CD4-positive, CD25-positive, alpha-beta regulatory T cell (primary cell): ENCODE measurements around the gene CCDC73. TPM values are rescaled to one million over a fixed set of nuclear protein-coding genes. Genes with fewer than 3 reads are reported as not detected.
"Not testable (repeated sequence)": the region's sequence is repeated elsewhere in the genome, so short reads cannot be mapped to it uniquely, and the experiment has no call there.

ENCODE experiments used
- ATAC-seq, 2 donors: fragments of 150-1000 bp; cut with Tn5 transposase; one replicate each; pipeline ENCODE4 v1.10.0; 2021; ENCODE audit warnings: low read depth in 2 of 2, moderate number of reproducible peaks in 2 of 2, moderate library complexity in 1 of 2
- DNase-seq, 3 donors: peaks; one replicate each; pipeline versions ENCODE4 v3.0.0 to v3.0.0-alpha.2; 2012 to 2022; ENCODE audit warnings: mixed read lengths in 1 of 3
- H3K27ac ChIP-seq: one replicate; pipeline ENCODE4 v1.7.0; 2013; ENCODE audit warnings: mild to moderate bottlenecking, low read length; ENCODE audit not compliant: insufficient read depth, poor library complexity, severe bottlenecking
- H3K27me3 ChIP-seq: one replicate; pipeline ENCODE4 v1.7.0; 2013; ENCODE audit warnings: low read length; ENCODE audit not compliant: control insufficient read depth, insufficient read depth
- H3K36me3 ChIP-seq: one replicate; pipeline ENCODE4 v1.7.0; 2013; ENCODE audit warnings: mild to moderate bottlenecking, low read length, moderate library complexity; ENCODE audit not compliant: control insufficient read depth, insufficient read depth
- H3K4me1 ChIP-seq: 2 replicates; pipeline ENCODE4 v1.7.0; 2013; ENCODE audit warnings: mild to moderate bottlenecking, low read length; ENCODE audit not compliant: insufficient read depth, control insufficient read depth, poor library complexity, severe bottlenecking
- H3K4me3 ChIP-seq: one replicate; pipeline ENCODE4 v1.7.0; 2013; ENCODE audit warnings: low read depth, mild to moderate bottlenecking, low read length, moderate library complexity
- H3K9me3 ChIP-seq, 2 experiments: 1 replicate in 1 of 2; 2 replicates in 1 of 2; pipeline ENCODE4 v1.7.0; 2013; ENCODE audit warnings: low read length in 2 of 2, mild to moderate bottlenecking in 1 of 2, moderate library complexity in 1 of 2; ENCODE audit not compliant: control insufficient read depth in 2 of 2
- H3K27ac Mint-ChIP-seq, 3 donors: one replicate each; pipeline ENCODE4 v1.8.0; 2020 to 2022; ENCODE audit warnings: mild to moderate bottlenecking in 3 of 3, mixed read lengths in 3 of 3, moderate library complexity in 2 of 3
- H3K27me3 Mint-ChIP-seq: one replicate; pipeline ENCODE4 v1.8.0; 2022; ENCODE audit warnings: mild to moderate bottlenecking, mixed read lengths
- H3K36me3 Mint-ChIP-seq: one replicate; pipeline ENCODE4 v1.8.0; 2020; ENCODE audit warnings: mixed read lengths
- H3K4me1 Mint-ChIP-seq, 4 donors: one replicate each; pipeline ENCODE4 v1.8.0; 2020 to 2022; ENCODE audit warnings: mixed read lengths in 4 of 4, mild to moderate bottlenecking in 1 of 4
- H3K4me3 Mint-ChIP-seq, 4 donors: one replicate each; pipeline ENCODE4 v1.8.0; 2020 to 2022; ENCODE audit warnings: mild to moderate bottlenecking in 4 of 4, mixed read lengths in 4 of 4, moderate library complexity in 3 of 4
- H3K9me3 Mint-ChIP-seq, 7 donors: one replicate each; pipeline ENCODE4 v1.8.0; 2020 to 2022; ENCODE audit warnings: mixed read lengths in 7 of 7, mild to moderate bottlenecking in 3 of 7, moderate library complexity in 2 of 7
- polyA plus RNA-seq, 4 donors: library from polyadenylated mRNA; unstranded; fragments of 300-500 nt; fragmentation: Illumina TruSeq; gene quantifications; one replicate each; pipeline ENCODE4 v1.2.3, GENCODE V29; 2021
- total RNA-seq: library from RNA; stranded (reverse); gene quantifications from one replicate; pipeline ENCODE4 v1.2.3, GENCODE V29; 2022

CCDC73 gene
- total and polyA plus RNA-seq, 5 donors from 2014 or later = 0.03 TPM; not detected in 4

DNA sequence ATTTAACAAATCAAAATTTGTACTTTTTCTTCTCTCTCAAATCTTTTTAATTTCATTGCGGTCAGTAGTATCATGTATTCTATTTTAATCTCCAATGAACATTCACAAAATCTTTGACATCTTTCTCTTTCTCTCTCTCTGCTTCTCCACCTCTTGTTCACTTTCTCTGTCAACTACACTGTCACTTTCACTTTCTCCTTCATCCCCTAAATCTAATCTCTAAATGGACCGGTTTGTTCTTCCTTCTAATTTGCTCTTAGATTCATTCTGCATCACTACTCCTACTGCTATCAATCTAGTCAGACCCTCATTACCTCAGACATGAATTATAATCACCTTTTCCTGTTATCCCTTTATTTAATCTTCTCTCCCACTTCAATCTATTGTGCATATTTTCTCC lies 18.6 kb downstream of the CCDC73 start:
- no peak overlapping the region for H3K4me3 ChIP-seq
- H3K27ac Mint-ChIP-seq = peak overlapping the region in 1 of 3 donors; percentile 3
- H3K27me3 ChIP-seq = no peaks in the 10 kb centered on the region
- peak overlapping the region in 1 of 4 donors; percentile 11 for H3K4me3 Mint-ChIP-seq
- no peaks in the 10 kb centered on the region for H3K27me3 Mint-ChIP-seq
- no peaks in the 10 kb centered on the region for H3K36me3 ChIP-seq
- no peak overlapping the region for H3K27ac ChIP-seq
- DNase-seq (peak in 1 of 3 donors; percentile 20), ATAC-seq (no peak)
- H3K36me3 Mint-ChIP-seq = no peaks in the 10 kb centered on the region
- peaks cover 0 to 10% (median 7%) of the 10 kb centered on the region in 4 donors for H3K4me1 Mint-ChIP-seq
- no peaks in the 10 kb centered on the region for H3K4me1 ChIP-seq
- H3K9me3 Mint-ChIP-seq = no peaks in the 10 kb centered on the region
- no peaks in the 10 kb centered on the region for H3K9me3 ChIP-seq

DNA sequence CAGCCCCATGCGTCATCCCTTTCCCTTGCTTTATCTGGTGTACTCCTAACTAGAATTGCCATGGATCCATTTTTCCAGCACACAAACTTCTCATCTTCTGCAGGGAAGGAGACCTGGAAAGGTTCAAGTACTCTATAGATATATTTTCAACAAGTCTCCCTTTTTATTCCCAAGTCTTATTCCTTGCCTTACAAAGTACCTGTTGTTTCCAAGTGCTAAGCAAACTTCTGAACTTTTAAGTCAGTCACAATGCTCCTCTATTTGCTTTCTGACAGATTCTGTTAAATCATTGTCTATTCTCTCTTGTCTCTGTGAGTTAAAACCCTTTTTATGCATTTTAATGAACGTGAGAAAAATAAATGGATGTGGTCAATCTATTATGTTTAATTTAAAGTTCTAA lies 20.4 kb downstream of the CCDC73 start:
- no peaks in the 10 kb centered on the region for H3K36me3 ChIP-seq
- H3K9me3 ChIP-seq = no peaks in the 10 kb centered on the region
- DNase-seq = no peak
- H3K4me1 ChIP-seq = no peaks in the 10 kb centered on the region
- Mint-ChIP-seq H3K27me3 (no peaks in the 10 kb centered on the region), H3K36me3 (no peaks in the 10 kb centered on the region), H3K9me3 (no peaks in the 10 kb centered on the region), H3K4me3 (no peak overlapping the region), H3K27ac (no peak overlapping the region), H3K4me1 (peaks cover 0 to 10% (median 7%) of the 10 kb centered on the region in 4 donors)
- no peak overlapping the region for H3K4me3 ChIP-seq
- no peak overlapping the region for H3K27ac ChIP-seq
- H3K27me3 ChIP-seq = no peaks in the 10 kb centered on the region
- no peak for ATAC-seq

DNA sequence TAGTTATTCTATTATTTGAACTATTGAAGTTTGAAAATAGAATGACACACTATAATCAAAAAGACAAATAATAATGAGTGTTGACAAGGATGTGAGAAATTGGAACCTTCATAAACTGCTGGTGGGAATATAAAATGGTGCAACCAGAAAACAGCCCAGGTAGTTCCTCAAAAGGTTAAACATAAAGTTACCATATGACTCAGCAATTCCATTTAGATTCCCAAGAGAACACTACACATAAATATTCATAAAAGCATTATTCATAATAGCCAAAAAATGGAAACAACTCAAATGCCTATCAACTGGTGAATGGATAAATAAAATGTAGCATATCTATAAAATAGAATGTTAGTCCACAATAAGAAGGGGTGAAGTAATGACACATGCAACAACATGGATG lies 21.7 kb downstream of the CCDC73 start:
- Histone ChIP-seq H3K27me3 (no peaks in the 10 kb centered on the region), H3K4me3 (no peak overlapping the region), H3K9me3 (no peaks in the 10 kb centered on the region), H3K4me1 (no peaks in the 10 kb centered on the region), H3K27ac (no peak overlapping the region), H3K36me3 (no peaks in the 10 kb centered on the region)
- H3K36me3 Mint-ChIP-seq = no peaks in the 10 kb centered on the region
- H3K9me3 Mint-ChIP-seq = no peaks in the 10 kb centered on the region
- DNase-seq (no peak), ATAC-seq (no peak)
- no peaks in the 10 kb centered on the region for H3K27me3 Mint-ChIP-seq
- H3K4me3 Mint-ChIP-seq = no peak overlapping the region
- peaks cover 0 to 10% (median 7%) of the 10 kb centered on the region in 4 donors for H3K4me1 Mint-ChIP-seq
- no peak overlapping the region for H3K27ac Mint-ChIP-seq

DNA sequence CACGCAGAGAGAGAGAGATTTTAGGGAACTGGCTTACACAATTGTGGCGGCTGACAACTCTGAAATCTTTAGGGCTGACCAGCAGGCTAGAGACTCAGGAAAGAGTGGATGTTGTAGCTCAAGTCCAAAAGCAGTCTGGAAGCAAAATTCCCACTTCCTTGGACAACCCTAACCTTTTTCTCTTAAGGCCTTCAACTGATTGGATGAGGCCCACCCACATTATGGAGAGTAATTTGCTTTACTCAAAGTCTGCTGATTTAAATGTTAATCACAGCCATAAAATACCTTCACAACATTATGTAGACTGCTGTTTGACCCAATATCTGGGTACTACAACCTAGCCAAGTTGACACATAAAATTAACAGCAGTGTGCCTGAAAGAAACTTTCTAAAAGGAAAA lies 32.7 kb downstream of the CCDC73 start:
- not testable (repeated sequence) for H3K4me3 Mint-ChIP-seq, H3K4me1 ChIP-seq, H3K36me3 ChIP-seq, ATAC-seq, H3K9me3 Mint-ChIP-seq, H3K9me3 ChIP-seq, H3K27ac Mint-ChIP-seq, H3K4me1 Mint-ChIP-seq, H3K36me3 Mint-ChIP-seq, H3K27ac ChIP-seq, H3K27me3 Mint-ChIP-seq, H3K4me3 ChIP-seq, H3K27me3 ChIP-seq, DNase-seq

DNA sequence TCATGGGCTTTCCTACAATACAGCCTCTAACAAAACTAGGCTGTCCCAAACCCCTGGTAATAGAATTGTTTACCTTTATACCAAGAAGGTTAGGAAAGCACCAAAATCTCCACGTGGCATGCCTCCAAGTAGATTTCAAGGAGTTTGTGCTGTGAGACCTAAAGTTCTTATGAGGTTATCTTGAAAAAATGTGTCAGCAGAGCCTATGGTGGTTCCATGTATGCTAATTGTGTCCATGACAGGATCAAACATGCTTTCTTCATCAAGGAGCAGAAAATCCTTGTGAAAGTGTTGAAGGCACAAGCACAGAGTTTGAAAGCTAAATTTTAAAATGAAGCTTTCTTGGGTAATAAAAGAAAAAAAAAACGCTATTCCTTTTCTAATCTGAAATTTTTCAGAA lies 36.2 kb downstream of the CCDC73 start:
- ATAC-seq = no peak

DNA sequence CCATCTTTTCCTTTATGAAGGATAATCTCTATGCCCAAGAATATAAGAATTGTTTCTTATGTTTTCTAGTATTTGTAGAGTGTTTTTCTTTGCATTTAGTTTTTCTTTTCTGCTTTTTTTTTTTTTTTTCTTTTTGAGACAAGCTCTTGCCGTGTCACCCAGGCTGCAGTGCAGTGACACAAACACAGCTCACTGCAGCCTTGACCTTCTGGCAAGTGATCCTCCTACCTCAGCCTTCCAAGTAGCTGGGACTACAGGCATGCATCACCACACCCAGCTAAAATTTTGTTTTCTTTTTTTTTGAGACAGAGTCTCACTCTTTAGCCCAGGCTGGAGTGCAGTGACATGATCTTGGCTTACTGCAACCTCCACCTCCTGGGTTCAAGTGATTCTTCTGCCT lies 41.3 kb downstream of the CCDC73 start:
- not testable (repeated sequence) for ATAC-seq, H3K27me3 ChIP-seq, DNase-seq, H3K36me3 ChIP-seq, H3K9me3 ChIP-seq, H3K36me3 Mint-ChIP-seq, H3K27ac Mint-ChIP-seq, H3K27ac ChIP-seq, H3K4me3 ChIP-seq, H3K27me3 Mint-ChIP-seq, H3K4me1 ChIP-seq, H3K4me1 Mint-ChIP-seq, H3K4me3 Mint-ChIP-seq
- H3K9me3 Mint-ChIP-seq = peaks cover 0 to 11% (median 3%) of the 10 kb centered on the region in 7 donors

More for the DNA sequence above, 36.2 kb downstream of the CCDC73 start:
- no peak overlapping the region for H3K4me3 Mint-ChIP-seq
- H3K4me1 Mint-ChIP-seq = no peaks in the 10 kb centered on the region
- no peak overlapping the region for H3K27ac Mint-ChIP-seq
- H3K36me3 ChIP-seq = no peaks in the 10 kb centered on the region
- H3K4me3 ChIP-seq = no peak overlapping the region
- H3K27me3 ChIP-seq = peaks cover 2% of the 10 kb centered on the region
- no peaks in the 10 kb centered on the region for H3K4me1 ChIP-seq
- no peak for DNase-seq
- no peak overlapping the region for H3K27ac ChIP-seq
- peaks cover 0 to 2% (median 1%) of the 10 kb centered on the region in 7 donors for H3K9me3 Mint-ChIP-seq
- H3K9me3 ChIP-seq = no peaks in the 10 kb centered on the region
- H3K27me3 Mint-ChIP-seq = peaks cover 5% of the 10 kb centered on the region
- H3K36me3 Mint-ChIP-seq = no peaks in the 10 kb centered on the region

DNA sequence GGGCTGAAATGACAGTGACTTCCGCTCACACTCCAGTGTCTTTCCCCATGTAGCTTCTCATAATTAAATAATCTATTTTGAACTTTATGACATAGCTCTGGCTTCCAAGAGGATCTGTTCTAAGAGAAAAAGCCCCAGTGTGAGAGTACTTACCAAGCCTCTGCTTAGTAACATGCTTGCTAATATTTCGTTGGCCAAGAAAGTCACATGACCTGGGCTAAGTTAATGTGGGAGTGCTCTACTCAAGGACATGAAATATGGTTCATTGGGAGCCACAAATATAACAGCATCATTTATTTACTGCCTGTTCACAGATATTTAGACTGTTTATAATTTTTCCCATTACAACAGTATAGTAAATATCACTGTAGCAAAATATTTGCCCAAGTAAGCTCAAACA lies 42.5 kb downstream of the CCDC73 start:
- H3K4me3 ChIP-seq = no peak overlapping the region
- Mint-ChIP-seq H3K4me1 (no peaks in the 10 kb centered on the region), H3K4me3 (no peak overlapping the region), H3K9me3 (peaks cover 0 to 14% (median 3%) of the 10 kb centered on the region in 7 donors), H3K36me3 (no peaks in the 10 kb centered on the region), H3K27me3 (peaks cover 5% of the 10 kb centered on the region), H3K27ac (no peak overlapping the region)
- no peaks in the 10 kb centered on the region for H3K9me3 ChIP-seq
- no peak overlapping the region for H3K27ac ChIP-seq
- ATAC-seq (no peak), DNase-seq (no peak)
- H3K4me1 ChIP-seq = no peaks in the 10 kb centered on the region
- H3K27me3 ChIP-seq = no peaks in the 10 kb centered on the region
- H3K36me3 ChIP-seq = no peaks in the 10 kb centered on the region

DNA sequence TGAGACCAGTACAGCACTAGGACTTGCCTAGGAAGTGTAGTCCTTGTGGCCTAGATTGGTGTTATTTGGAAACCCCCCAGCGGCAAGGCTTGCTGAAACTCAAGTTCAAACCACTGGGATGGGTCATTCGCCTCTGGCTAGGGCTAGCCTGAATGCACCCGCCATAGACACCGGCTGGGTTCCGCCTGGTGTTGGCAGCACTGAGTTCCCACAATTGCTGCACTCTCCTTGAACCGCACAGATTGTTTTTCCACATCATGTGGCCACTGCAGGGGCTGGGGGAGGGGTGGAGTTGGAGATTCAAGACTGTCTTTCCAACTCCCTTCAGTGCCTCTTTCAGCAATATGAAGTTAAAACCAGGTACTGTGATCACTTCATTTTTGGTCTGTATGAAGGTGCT lies 43.1 kb downstream of the CCDC73 start:
- no peaks in the 10 kb centered on the region for H3K36me3 ChIP-seq
- peaks cover 0 to 17% (median 3%) of the 10 kb centered on the region in 7 donors for H3K9me3 Mint-ChIP-seq
- H3K9me3 ChIP-seq = no peaks in the 10 kb centered on the region
- ATAC-seq (no peak), DNase-seq (no peak)
- no peak overlapping the region for H3K4me3 Mint-ChIP-seq
- no peak overlapping the region for H3K4me3 ChIP-seq
- H3K27ac Mint-ChIP-seq = no peak overlapping the region
- H3K4me1 Mint-ChIP-seq = no peaks in the 10 kb centered on the region
- peaks cover 5% of the 10 kb centered on the region for H3K27me3 Mint-ChIP-seq
- H3K36me3 Mint-ChIP-seq = no peaks in the 10 kb centered on the region
- H3K4me1 ChIP-seq = no peaks in the 10 kb centered on the region
- H3K27ac ChIP-seq = no peak overlapping the region
- no peaks in the 10 kb centered on the region for H3K27me3 ChIP-seq
